MCF 10A (cell line): ENCODE results near the gene PARP4. TPM values are rescaled to one million over a fixed set of nuclear protein-coding genes. Genes with fewer than 3 reads are reported as not detected.
A peak's percentile ranks its signal among the peaks of the same experiment; 100 is the strongest.
"Not testable (repeated sequence)": the region's sequence is repeated elsewhere in the genome, so short reads cannot be mapped to it uniquely, and the experiment has no call there.

Source experiments
- BruUV-seq: library from RNA; stranded (reverse); fragments of 400-500 nt; replicated peaks from 2 replicates; lab custom pipeline; 2021; lab: Mats Ljungman, UMichigan
- CTCF ChIA-PET: fragments of 300-600 bp; sonication (Branson Sonifier 250); formaldehyde crosslinking; extraction: SDS; loops from one replicate; lab custom pipeline; 2021; ENCODE audit warnings: antibody characterized with exemption, inconsistent platforms; lab: Yijun Ruan, JAX
- POLR2A ChIA-PET: fragments of 300-600, 350-650 bp; sonication (Branson Sonifier 250); formaldehyde crosslinking; extraction: SDS; loops from one replicate; lab custom pipeline; 2020; ENCODE audit warnings: antibody characterized with exemption, inconsistent platforms; lab: Yijun Ruan, JAX
- DNase-seq: peaks from one replicate; pipeline ENCODE4 v3.0.0-alpha.2; 2018; ENCODE audit not compliant: unreplicated experiment
- H3K27ac Mint-ChIP-seq: one replicate; pipeline ENCODE4 v1.8.0; 2022; ENCODE audit warnings: mild to moderate bottlenecking, low read depth, mixed read lengths; ENCODE audit not compliant: unreplicated experiment
- H3K27me3 Mint-ChIP-seq: one replicate; pipeline ENCODE4 v1.8.0; 2022; ENCODE audit warnings: mixed read lengths; ENCODE audit not compliant: insufficient read depth, unreplicated experiment
- H3K36me3 Mint-ChIP-seq: one replicate; pipeline ENCODE4 v1.8.0; 2022; ENCODE audit warnings: mild to moderate bottlenecking, moderate library complexity, mixed read lengths; ENCODE audit not compliant: insufficient read depth, unreplicated experiment
- H3K4me1 Mint-ChIP-seq: one replicate; pipeline ENCODE4 v1.8.0; 2022; ENCODE audit warnings: mixed read lengths; ENCODE audit not compliant: insufficient read depth, unreplicated experiment
- H3K4me3 Mint-ChIP-seq: one replicate; pipeline ENCODE4 v1.8.0; 2022; ENCODE audit warnings: mild to moderate bottlenecking, moderate library complexity, mixed read lengths; ENCODE audit not compliant: unreplicated experiment
- H3K9me3 Mint-ChIP-seq: one replicate; pipeline ENCODE4 v1.8.0; 2022; ENCODE audit warnings: mixed read lengths; ENCODE audit not compliant: unreplicated experiment
- CTCF ChIP-seq: fragments of 200-600 bp; IDR thresholded peaks from one replicate; pipeline ENCODE4 v1.8.0; 2022; ENCODE audit warnings: antibody characterized with exemption, mild to moderate bottlenecking; ENCODE audit not compliant: unreplicated experiment
- intact Hi-C: fragments of 100-400 bp; cut with micrococcal nuclease; formaldehyde crosslinking; loops from 2 replicates; pipeline ENCODE4 v1.14.1; 2022
- total RNA-seq: library from RNA; stranded (reverse); gene quantifications from 2 replicates; pipeline ENCODE4 v1.2.3, GENCODE V29; 2022

PARP4 gene
- total RNA-seq, 1 experiment from 2014 or later: 30.9 TPM

GRCh38 chr13:24506698-24507335 lies 5.8 kb downstream of the PARP4 start:
- TF ChIP-seq CTCF: no peak
- Mint-ChIP-seq H3K9me3 (no peaks in the 10 kb centered on the region), H3K27me3 (no peaks in the 10 kb centered on the region), H3K36me3 (peaks cover 8% of the 10 kb centered on the region), H3K4me1 (peaks cover 22% of the 10 kb centered on the region), H3K27ac (no peak overlapping the region), H3K4me3 (no peak overlapping the region)
- no TSS peak for BruUV-seq
- intact Hi-C loops: no loop called here
- no peak for DNase-seq
- CTCF ChIA-PET: interaction anchor here (0.6 to 1.2 kb wide), 2 partner anchors 49 to 808 kb away, joined by 3 to 4 read pairs; no protein-coding TSS in a partner anchor
- POLR2A ChIA-PET: no interaction called here

- H3K36me3 Mint-ChIP-seq, H3K4me3 Mint-ChIP-seq, BruUV-seq, intact Hi-C loops, H3K27ac Mint-ChIP-seq, POLR2A ChIA-PET, DNase-seq, H3K27me3 Mint-ChIP-seq, H3K9me3 Mint-ChIP-seq: not testable (repeated sequence)
- CTCF ChIA-PET: interaction anchor here (0.6 to 1.2 kb wide), 2 partner anchors 50 to 809 kb away, joined by 3 to 4 read pairs; no protein-coding TSS in a partner anchor
- H3K4me1 Mint-ChIP-seq: peaks cover 22% of the 10 kb centered on the region
Measured at GRCh38 chr13:24506283-24506682, 6.3 kb downstream of the PARP4 start.

- Mint-ChIP-seq H3K36me3 (peaks cover 10% of the 10 kb centered on the region), H3K27ac (no peak overlapping the region), H3K9me3 (no peaks in the 10 kb centered on the region), H3K4me3 (no peak overlapping the region), H3K4me1 (peaks cover 25% of the 10 kb centered on the region), H3K27me3 (no peaks in the 10 kb centered on the region)
- TF ChIP-seq CTCF: no peak
- ChIA-PET POLR2A (interaction anchor here (1.1 kb wide), 1 partner anchor 17 kb away, joined by 4 read pairs; no protein-coding TSS in a partner anchor), CTCF (interaction anchor here (1.2 kb wide), 1 partner anchor 50 kb away, joined by 4 read pairs; no protein-coding TSS in a partner anchor)
- intact Hi-C loops: no loop called here
- DNase-seq: no peak
- BruUV-seq: no TSS peak
Measured at GRCh38 chr13:24505756-24506155, 6.8 kb downstream of the PARP4 start.

- peak; percentile 8 for DNase-seq
- peaks cover 27% of the 10 kb centered on the region for H3K4me1 Mint-ChIP-seq
- ChIA-PET POLR2A (interaction anchor here (1.0 to 1.1 kb wide), 2 partner anchors 9 to 17 kb away, joined by 3 to 4 read pairs; no protein-coding TSS in a partner anchor), CTCF (interaction anchor here (0.6 to 1.1 kb wide), 2 partner anchors 61 to 537 kb away, joined by 3 read pairs; no protein-coding TSS in a partner anchor)
- H3K4me3 Mint-ChIP-seq: no peak overlapping the region
- peaks cover 15% of the 10 kb centered on the region for H3K36me3 Mint-ChIP-seq
- H3K27me3 Mint-ChIP-seq: no peaks in the 10 kb centered on the region
- H3K9me3 Mint-ChIP-seq: no peaks in the 10 kb centered on the region
- no peak for TF ChIP-seq CTCF
- no TSS peak for BruUV-seq
- intact Hi-C loops: no loop called here
- H3K27ac Mint-ChIP-seq: no peak overlapping the region
Measured at GRCh38 chr13:24505256-24505655, 7.3 kb downstream of the PARP4 start.
